ENCODE results near the gene PDE11A.
A peak's percentile ranks its signal among the peaks of the same experiment; 100 is the strongest.

Gene PDE11A

DNA sequence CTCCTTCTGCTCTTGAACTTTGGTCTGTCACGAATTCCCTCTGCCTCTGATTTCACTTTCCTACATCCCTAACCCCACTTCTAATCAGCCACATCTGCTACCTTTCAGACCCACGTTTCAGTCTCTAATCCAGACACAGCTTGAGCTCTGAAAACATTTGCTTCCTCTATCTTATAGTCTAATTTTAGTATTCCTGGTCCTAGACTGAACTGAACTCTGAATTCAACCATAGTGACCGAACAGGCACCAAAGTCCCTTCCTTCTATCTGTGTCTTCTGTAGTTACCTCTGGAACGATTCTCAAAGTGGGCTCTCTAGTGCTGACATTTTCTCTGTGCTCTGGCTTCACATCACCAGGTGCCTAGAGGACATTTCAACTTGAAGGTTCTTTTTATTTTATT lies 156.2 kb downstream of the PDE11A start:
- DNase-seq = no peak

DNA sequence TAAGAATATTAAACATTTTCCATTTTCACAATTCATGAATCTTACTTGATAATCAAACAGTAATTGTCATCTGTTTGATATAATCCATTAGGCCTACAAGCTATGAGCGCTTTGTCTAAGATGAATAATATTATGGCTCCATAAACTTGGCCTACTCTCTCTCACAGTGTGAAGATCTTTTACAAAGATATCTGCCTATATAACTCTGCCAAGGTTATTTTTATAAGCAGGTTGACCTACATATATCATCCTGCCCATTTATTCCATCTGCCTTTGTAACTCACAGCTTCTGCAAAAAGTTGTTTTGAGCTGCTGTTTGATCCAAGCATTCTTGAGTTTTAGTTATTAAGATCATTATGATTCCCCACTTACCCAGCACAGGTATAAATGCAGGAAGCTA lies 158.3 kb downstream of the PDE11A start:
- DNase-seq = no peak

DNA sequence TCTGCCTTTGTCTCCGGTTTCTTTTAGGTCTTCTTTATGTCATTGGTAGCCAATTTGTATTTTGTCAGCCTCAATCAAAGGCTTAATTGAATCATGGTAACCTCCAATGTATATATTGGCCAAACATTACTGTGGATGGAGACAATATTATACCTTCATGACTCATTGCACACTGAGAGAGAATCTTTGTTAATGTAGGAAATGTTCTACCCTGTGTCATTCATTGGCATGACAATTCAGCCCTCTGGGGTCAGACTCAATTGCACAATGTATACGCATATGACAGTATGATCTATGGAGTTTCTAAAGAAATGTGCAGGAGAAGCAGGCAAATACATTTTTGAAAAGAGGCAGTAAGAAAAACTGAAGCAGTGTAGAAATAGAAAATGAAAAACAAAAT lies 162.6 kb downstream of the PDE11A start:
- no peak for DNase-seq

DNA sequence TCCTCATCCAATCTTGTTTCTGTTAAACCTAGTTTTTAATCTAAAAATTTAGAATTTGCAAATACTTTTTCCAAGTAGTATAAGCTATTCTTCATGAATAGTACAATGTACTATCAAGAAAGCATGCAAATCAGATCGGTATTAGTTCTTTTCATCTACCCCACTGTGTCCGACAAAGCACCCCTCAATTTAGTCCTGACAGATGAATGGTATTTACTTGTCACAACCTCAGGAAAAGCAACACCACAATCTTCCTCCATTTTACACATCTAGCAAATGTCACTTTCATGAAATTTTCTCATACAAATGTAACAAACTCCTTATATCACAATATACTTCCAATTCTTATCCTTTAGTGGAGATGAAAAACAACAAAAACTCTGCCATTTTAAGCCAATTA lies 163.8 kb downstream of the PDE11A start:
- no peak for DNase-seq

DNA sequence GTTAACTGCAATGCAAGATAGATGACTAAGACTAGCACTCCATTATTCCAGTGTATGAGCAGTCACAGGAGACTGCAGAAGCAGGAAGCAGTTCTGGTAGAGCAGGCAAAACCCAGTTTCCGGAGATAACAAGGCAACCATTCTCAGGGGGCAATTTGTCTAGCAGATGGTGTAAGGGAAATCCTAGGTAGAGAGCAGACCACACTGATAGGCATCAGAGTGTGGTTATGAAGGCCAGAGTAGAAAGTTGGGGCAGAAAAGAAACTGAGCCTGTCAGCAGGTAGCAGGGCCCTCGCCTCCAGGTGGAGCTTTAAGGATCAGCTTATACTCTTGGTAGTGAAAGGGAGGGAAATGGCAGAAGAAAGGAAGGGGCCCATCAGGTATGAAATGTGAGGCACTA lies 164.4 kb downstream of the PDE11A start:
- DNase-seq = peak; percentile 62

DNA sequence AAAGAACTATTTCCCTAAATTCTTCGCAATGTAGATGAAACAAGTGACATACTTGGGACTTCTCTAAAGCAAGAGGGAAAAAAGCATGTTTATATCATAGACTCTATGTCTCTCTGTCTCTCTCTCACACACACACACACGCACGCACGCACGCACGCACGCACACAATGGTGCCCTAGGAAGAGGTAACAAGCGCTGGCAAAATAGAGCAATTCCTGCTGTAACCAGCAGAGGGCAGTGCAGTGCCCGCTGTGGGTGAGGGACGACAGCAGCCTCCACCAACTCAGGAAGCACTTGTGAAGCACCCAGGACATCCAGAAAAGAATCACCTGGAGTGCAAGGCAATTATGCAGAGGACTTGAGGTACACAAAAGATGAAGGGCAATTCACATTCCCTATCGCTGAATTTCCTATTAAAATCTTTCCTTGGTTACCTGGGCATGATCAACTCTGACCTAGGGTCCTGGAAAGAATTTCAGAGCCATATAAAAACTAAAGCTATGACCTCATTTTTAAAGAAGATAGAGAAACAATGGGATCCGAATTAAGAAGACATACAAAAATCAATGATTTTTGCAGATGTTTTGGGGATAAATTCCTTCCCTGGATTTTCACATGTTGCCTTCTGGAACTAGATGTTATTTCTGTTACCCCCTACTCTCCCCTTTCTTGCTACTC lies 166.4 kb downstream of the PDE11A start:
- DNase-seq = peak; percentile 89

DNA sequence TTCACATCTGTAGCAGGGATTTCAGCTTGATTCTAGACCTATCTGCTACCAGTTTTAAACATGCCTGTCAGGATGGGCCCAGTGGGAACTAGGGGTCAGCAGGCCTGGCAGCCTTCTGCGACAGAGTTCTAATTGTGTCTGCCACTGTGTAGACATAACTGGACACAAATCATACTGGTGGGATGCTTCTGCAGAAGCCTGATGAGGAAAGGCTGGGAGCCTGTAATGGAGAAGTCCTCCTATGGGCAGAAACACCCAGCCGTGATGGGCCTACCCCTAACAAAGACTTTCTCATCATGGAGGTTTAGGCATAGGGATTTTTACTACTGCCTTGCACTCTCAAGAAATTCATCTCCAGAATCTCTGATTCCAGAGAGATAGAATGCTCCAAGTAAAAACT lies 166.9 kb downstream of the PDE11A start:
- DNase-seq = no peak

DNA sequence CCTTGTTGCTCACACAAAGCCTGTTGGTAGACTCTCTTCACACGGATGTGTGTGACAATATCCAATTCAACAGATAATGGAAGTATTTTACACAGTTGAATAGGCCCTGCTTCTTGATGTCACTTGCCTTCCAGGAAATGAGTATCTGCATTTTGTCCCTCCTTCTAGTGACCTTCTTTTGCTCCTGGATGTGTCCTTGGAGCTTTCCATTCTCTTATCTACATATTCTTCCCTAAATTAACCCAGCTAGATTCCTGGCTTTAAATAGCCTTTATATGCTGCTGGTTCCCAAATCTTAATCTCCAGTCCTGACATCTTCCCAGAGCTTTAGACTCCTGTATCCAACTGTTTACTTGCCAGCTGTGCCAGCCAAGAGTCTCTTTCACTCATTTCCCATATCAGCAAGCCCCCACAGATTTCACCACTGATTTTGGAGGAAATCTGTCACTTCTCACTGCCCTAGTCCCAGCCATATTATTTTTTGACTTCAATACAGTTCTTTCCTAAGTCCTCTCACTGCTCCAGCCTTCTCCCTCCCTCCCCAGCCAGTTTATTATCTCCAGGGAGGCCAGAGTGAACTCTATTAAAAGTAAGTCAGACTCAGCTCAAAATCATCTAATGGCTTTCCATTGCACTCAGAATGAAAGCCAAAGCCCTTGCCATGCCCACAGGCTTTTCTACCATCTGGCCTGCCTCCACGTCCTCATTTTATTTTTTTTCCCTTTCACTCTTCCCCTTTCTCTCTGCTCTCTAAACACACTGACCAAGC lies 170.0 kb downstream of the PDE11A start:
- DNase-seq = no peak

DNA sequence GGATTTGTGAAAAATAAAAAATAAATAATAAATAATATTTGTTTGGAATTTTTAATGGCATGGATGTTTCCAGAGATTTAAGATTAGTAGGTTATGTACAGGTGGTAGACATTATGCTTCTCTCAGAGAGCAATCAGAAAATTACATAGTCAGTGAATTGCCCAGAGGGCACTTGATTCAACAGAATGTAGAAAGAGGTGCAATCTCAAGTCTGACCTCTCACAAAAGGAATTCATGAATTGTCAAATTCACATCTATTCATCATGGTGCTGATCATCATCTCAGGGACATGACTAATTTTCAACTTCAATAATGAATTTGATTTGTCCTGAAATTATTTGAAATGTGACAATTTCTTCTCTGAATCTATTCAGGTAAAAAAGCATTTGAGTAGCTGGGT lies 172.5 kb downstream of the PDE11A start:
- no peak for DNase-seq

DNA sequence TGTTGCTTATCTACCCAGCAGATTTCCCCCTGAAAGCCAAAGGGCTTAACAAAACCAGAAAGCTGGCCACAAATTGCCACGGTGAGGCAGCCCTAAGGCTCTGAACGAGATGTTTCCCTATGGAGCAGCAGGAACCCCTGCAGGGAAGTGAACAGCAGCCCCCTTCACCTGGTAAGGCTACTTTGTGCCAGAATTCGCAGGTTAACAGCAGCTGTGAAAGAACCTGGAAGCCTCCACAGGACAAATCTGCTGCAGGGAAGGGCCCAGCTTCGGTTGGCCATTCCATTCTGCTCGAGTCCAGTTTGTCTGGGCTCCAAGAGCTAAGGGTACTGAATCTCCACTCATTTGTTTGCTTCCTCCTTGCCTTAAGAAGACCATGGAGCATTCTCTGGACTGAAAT lies 175.3 kb downstream of the PDE11A start:
- peak; percentile 58 for DNase-seq

DNA sequence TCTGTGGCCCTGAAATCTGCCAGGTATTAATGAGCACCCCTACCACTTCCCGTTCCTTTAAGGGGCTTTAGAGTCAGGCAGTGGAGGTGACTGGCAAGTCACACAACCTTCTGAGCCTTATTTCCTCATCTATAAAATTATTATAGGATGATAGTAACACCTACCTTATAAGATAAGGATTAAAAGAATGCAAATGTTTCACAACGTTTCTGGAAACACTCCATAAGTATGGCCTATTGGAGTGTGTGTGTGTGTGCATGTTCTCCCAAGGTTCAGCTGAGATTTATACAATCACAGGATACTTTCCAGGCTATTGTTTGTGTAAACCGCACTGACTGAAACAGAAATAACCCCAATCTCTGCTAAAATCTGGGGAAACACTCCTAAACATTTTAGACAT lies 176.0 kb downstream of the PDE11A start:
- no peak for DNase-seq

DNA sequence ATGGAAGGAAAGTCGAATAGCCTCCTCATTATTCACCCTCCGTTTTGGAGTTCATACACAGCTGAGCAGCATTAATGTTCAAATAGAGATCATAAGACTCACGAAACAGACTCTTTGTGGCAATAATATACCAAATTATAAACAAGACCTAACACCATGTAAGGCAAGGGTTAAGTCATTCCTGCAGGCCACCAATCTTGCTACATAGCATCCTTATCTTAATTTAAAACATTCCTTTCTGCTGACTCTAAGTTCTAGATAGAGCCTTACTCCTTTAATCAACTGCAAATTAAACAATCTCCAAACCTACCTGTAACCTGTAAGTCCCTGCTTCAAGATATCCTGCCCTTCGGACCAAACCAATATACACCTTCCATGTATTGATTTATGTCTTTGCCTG lies 178.0 kb downstream of the PDE11A start:
- no peak for DNase-seq

DNA sequence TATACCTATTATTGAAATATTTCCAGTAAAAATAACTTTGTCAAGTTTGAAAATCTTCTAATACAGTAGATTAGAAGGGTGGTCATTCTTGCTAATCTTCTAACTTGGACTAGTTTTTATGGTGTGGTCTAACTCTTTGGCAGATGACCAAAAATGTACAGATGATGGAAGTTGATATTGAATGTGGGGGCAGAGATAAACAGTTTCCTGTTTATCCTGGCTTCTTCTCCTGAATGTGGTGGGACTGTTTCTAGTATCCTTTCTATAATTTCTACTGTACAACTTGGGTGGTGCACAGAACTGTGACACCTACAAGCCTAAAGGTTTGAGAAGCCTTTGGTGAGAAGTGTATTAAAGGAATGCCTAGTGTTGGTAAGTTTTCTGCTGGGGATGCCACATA lies 178.7 kb downstream of the PDE11A start:
- no peak for DNase-seq

DNA sequence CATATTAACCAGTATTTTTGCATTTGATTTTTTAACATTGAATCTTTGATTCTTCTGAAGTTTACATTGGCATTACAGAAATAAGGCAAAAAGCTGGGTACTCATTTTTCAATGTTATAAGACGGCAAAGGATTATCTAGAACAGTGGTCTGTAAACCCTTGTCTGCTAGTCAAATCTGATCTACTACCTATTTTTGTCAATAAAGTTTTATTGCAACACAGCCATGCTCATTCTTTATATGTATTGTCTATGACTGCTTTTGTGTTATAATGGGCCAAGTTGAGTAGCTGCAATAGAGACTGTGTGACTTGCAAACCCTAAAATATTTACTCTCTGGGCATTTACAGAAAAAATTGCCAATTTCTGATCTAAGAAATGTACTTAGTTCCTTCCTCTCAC lies 181.0 kb downstream of the PDE11A start:
- DNase-seq = no peak

DNA sequence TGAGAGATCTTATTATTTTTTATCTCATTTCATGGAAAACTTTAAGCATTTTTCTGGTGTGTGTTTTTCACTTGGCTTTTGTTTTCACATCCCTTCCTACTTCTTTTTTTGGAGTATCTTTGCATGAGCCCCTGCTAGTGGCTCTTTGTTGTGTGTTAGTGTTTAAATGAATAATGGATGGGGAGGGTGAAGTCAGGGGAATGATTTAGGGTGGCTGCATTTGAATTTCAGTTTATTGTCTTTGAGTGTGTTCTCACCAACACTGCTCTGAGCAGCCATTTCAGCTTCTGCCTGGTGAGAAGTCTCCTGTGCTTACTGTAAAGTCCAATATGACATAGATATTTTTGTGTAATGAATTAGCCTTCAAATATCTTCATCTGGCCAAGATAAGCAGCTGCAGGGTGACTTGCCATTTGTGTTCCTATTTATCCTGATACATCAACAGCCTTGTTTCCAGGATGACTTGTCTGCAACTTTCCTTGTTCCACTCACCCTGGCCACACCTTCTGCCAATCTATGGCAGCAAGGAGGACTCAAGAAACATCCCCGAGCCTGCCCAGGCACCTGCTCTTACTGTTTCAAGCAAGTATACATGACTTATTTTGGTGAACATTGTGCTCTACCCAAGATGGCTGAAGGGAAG lies 182.6 kb downstream of the PDE11A start:
- DNase-seq = no peak

DNA sequence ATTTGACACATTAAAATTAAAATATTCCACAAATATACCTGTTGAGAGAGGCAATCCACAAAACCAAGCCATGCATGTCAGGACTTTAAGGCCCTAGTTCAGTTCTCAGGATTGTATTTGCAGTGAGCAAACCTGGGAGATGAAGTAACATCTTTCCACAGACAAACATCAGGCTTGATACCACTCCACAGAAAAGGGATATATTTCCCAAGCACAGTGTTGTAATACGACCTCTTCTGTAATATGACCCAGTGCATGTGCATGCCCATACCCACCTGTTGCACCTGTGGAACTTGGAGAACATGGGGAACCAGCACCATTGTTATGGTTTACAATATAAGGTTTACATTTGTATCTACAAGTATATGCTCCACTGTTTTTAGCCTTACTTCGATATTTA lies 184.0 kb downstream of the PDE11A start:
- DNase-seq = no peak

DNA sequence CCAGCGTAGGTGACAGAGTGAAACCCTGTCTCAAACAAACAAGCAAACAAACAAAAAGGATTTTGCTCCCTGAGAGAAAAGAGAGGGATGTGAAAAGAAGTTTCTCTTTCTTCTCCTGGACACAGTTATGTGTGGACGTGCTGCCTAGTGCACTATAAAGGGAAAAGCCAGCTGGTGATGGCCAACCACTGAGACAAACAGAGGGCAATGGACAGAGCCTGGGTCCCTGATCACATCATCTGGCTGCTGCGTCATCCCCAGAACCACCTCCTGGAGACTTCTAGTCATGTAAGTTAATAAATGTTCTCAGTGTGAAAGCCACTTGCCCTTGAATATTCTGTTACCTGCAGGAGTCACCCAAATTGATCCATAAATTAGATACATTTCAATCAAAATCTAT lies 184.9 kb downstream of the PDE11A start:
- no peak for DNase-seq

DNA sequence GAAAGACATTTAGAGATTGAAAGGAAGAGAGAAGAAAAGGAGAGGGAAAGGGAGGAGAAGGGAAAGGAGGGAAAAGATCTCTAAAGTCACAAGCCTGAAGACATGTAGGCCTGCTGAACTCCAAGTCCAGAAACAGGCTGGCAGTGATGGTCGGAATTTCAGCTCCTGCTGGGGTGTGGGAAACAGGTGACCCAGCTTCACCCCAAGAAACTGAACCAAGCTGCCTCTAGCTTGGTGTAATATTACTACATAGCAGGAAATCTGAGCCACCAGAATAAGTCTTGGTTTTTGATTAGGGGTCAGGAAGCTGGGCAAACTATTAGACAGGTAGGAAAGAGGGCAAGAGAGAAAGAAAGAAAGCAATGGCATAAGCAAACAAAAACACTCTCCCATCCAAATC lies 185.8 kb downstream of the PDE11A start:
- DNase-seq = no peak

DNA sequence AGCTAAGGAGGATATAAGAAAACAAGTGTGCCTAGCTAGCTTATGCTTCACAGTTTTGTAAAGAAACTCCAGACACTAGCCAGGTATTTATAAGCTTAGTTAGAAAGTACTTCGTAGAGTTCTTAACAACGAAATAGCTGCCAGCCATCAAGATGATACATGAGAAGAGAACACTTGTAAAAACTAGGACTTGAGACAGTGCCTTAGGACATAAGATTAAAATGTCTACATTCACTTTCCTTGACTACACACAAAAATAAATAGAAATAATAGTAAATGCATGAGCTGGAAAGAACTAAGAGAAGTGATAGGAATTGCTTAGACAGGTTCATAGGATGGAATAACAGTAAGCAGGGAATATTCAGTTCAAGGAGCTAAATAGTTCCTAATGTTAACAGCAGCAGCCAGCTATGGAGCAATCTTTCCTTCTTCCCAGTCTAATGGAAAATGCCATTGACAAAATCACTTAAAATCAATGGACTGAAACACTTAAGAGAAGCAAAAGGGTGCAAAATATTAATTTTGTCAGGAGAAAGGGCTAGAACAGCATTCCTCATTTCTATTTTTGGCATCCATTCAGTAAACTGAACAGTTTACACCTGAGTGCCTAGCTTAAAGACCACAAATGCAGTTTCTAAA lies 186.6 kb downstream of the PDE11A start:
- no peak for DNase-seq

DNA sequence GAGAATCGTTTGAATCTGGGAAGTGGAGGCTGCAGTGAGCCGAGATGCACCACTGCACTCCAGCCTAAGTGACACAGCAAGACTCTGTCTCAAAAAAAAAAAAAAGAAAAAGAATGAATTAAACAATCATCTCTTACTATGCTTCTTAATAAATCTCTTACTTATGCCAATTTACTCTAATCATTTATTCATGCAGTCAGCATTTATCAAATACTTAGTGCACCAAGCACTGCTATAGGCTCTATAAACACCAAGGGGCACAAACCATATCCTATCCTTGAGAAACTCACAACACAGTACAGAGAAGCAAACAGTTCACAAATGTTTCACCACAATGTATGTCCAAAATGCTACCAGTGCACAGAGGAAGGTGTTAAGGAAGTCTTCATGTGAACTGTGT lies 189.4 kb downstream of the PDE11A start:
- DNase-seq = no peak

DNA sequence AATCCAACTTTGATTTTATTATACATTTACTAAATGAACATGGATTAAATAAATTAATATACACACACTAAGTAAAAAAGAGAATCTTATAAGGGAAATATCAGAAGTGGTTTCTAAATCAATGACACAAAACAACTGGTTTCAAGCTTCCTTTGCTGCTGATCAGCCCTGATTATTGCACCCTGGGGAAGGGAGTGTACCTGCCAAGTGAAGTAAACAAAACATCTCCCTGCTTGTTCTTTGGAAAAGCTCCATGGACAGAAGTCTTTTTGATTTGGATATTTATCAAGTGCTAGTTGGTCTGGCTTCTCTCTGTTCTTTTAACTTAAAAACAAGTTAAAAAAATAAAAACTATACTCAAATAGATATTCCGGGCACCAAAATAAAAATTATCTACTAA lies 190.1 kb downstream of the PDE11A start:
- DNase-seq = no peak

DNA sequence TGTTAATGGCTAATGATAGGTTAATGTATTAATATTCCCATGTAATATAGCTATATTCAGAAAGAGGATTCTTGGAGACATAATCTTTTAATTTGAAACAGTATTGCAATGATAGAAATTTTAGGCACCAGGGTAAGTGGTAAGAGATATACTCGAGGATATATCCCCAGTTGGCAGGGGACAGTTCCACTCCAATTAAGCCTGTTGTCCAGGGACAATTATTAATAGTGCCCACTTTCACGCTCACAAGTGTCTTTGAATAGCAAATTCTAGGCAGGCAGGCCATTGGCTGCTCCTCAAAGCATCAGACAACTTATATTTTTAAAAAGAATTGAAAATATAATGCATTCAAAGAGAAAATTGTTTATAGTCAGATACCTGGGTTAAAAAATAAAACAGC lies 190.7 kb downstream of the PDE11A start:
- no peak for DNase-seq

DNA sequence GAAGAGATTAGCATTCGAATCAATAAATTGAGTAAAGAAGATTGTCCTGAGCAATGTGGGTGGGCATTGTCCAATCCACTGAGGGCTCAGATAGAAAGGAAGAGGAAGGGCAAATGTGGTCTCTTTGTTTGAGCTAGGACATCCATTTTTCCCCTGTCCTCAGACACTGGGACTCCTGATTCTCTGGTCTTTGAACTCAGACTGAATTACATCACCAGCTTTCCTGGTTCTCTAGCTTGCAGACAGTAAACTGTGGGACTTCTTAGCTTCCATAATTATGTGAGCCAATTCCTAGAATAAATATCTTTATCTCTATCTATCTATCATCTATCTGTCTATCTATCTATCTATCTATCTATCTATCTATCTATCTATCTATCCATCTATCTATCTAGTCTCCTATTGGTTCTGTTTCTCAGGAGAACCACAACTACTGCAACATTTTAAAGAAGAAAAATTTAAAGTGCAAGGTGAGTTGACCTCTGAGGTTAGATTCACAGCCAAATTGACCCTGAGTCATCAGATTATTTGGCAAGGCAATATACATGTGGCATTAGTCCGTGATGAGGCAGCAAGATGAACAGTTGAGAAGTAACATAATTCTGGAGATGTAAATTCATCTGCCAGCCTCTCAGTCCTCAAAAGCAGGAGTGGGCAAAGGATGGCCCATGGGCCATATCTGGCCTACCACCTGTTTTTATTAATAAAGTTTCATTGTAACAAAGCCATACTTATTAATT lies 191.4 kb downstream of the PDE11A start:
- DNase-seq = no peak
